ENCODE measurements around the gene ATF6B. TPM values are rescaled to one million over a fixed set of nuclear protein-coding genes. Genes with fewer than 3 reads are reported as not detected.

ATF6B gene
- total and polyA plus RNA-seq, 2 experiments from 2014 or later: 24.9 to 26.1 TPM

DNA sequence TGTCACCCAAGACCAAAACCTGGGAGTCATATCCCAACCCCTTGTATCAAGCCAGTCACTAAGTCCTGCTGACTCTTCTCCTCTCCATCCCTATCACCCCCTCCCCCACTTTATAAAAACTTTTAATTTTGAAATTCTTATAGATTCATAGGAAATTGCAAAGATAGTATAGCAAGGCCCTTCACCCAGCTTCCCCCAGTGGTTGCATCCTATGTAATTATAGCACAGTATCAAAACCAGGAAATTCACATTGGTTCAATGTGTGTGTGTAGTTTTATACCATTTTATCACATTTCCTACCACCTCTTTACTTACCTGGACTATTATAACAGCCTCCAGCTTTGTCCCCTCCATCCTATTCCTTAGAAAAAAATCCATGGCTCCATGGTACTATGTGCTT lies 30.0 kb upstream of the ATF6B start:
- peaks cover 2% of the 10 kb centered on the region; the same call in 1 of the 2 replicates for H3K4me1 ChIP-seq (ENCODE audit: insufficient read depth)
- peaks cover 12% of the 10 kb centered on the region for H3K36me3 ChIP-seq (ENCODE audit: insufficient read depth)
- no peak overlapping the region for H2AFZ ChIP-seq
- TF ChIP-seq STAT1 (IDR thresholded peaks at IDR 0.05; ENCODE audit: unreplicated experiment) (no peak), ZNF331 (CRISPR knock-in tag; IDR thresholded peaks at IDR 0.05; ENCODE audit: low read depth) (no peak), JUNB (IDR thresholded peaks at IDR 0.05; ENCODE audit: unreplicated experiment) (no peak), CREB1 (CRISPR knock-in tag; IDR thresholded peaks at IDR 0.05; ENCODE audit: low read depth) (no peak), NANOG (IDR thresholded peaks at IDR 0.05; ENCODE audit: borderline replicate concordance) (no peak), EZH2 (IDR thresholded peaks at IDR 0.05; ENCODE audit: low read depth, unreplicated experiment) (no peak), POLR2AphosphoS5 (IDR thresholded peaks at IDR 0.05; ENCODE audit: low read depth) (no peak), EZH2phosphoT487 (IDR thresholded peaks at IDR 0.05; ENCODE audit: unreplicated experiment) (no peak), ZNF114 (CRISPR knock-in tag; IDR thresholded peaks at IDR 0.05) (no peak)
- TF ChIP-seq, protein P1, sequence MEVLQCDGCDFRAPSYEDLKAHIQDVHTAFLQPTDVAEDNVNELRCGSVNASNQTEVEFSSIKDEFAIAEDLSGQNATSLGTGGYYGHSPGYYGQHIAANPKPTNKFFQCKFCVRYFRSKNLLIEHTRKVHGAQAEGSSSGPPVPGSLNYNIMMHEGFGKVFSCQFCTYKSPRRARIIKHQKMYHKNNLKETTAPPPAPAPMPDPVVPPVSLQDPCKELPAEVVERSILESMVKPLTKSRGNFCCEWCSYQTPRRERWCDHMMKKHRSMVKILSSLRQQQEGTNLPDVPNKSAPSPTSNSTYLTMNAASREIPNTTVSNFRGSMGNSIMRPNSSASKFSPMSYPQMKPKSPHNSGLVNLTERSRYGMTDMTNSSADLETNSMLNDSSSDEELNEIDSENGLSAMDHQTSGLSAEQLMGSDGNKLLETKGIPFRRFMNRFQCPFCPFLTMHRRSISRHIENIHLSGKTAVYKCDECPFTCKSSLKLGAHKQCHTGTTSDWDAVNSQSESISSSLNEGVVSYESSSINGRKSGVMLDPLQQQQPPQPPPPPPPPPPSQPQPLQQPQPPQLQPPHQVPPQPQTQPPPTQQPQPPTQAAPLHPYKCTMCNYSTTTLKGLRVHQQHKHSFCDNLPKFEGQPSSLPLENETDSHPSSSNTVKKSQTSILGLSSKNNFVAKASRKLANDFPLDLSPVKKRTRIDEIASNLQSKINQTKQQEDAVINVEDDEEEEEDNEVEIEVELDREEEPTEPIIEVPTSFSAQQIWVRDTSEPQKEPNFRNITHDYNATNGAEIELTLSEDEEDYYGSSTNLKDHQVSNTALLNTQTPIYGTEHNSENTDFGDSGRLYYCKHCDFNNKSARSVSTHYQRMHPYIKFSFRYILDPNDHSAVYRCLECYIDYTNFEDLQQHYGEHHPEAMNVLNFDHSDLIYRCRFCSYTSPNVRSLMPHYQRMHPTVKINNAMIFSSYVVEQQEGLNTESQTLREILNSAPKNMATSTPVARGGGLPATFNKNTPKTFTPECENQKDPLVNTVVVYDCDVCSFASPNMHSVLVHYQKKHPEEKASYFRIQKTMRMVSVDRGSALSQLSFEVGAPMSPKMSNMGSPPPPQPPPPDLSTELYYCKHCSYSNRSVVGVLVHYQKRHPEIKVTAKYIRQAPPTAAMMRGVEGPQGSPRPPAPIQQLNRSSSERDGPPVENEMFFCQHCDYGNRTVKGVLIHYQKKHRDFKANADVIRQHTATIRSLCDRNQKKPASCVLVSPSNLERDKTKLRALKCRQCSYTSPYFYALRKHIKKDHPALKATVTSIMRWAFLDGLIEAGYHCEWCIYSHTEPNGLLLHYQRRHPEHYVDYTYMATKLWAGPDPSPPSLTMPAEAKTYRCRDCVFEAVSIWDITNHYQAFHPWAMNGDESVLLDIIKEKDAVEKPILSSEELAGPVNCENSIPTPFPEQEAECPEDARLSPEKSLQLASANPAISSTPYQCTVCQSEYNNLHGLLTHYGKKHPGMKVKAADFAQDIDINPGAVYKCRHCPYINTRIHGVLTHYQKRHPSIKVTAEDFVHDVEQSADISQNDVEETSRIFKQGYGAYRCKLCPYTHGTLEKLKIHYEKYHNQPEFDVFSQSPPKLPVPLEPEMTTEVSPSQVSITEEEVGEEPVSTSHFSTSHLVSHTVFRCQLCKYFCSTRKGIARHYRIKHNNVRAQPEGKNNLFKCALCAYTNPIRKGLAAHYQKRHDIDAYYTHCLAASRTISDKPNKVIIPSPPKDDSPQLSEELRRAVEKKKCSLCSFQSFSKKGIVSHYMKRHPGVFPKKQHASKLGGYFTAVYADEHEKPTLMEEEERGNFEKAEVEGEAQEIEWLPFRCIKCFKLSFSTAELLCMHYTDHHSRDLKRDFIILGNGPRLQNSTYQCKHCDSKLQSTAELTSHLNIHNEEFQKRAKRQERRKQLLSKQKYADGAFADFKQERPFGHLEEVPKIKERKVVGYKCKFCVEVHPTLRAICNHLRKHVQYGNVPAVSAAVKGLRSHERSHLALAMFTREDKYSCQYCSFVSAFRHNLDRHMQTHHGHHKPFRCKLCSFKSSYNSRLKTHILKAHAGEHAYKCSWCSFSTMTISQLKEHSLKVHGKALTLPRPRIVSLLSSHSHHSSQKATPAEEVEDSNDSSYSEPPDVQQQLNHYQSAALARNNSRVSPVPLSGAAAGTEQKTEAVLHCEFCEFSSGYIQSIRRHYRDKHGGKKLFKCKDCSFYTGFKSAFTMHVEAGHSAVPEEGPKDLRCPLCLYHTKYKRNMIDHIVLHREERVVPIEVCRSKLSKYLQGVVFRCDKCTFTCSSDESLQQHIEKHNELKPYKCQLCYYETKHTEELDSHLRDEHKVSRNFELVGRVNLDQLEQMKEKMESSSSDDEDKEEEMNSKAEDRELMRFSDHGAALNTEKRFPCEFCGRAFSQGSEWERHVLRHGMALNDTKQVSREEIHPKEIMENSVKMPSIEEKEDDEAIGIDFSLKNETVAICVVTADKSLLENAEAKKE (CRISPR knock-in tag; IDR thresholded peaks at IDR 0.05): no peak
- TF ChIP-seq, protein P2, sequence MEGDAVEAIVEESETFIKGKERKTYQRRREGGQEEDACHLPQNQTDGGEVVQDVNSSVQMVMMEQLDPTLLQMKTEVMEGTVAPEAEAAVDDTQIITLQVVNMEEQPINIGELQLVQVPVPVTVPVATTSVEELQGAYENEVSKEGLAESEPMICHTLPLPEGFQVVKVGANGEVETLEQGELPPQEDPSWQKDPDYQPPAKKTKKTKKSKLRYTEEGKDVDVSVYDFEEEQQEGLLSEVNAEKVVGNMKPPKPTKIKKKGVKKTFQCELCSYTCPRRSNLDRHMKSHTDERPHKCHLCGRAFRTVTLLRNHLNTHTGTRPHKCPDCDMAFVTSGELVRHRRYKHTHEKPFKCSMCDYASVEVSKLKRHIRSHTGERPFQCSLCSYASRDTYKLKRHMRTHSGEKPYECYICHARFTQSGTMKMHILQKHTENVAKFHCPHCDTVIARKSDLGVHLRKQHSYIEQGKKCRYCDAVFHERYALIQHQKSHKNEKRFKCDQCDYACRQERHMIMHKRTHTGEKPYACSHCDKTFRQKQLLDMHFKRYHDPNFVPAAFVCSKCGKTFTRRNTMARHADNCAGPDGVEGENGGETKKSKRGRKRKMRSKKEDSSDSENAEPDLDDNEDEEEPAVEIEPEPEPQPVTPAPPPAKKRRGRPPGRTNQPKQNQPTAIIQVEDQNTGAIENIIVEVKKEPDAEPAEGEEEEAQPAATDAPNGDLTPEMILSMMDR (conservative IDR thresholded peaks at IDR 0.05; ENCODE audit: low read depth in 2 of 2): no peak
- TF ChIP-seq, protein P3, sequence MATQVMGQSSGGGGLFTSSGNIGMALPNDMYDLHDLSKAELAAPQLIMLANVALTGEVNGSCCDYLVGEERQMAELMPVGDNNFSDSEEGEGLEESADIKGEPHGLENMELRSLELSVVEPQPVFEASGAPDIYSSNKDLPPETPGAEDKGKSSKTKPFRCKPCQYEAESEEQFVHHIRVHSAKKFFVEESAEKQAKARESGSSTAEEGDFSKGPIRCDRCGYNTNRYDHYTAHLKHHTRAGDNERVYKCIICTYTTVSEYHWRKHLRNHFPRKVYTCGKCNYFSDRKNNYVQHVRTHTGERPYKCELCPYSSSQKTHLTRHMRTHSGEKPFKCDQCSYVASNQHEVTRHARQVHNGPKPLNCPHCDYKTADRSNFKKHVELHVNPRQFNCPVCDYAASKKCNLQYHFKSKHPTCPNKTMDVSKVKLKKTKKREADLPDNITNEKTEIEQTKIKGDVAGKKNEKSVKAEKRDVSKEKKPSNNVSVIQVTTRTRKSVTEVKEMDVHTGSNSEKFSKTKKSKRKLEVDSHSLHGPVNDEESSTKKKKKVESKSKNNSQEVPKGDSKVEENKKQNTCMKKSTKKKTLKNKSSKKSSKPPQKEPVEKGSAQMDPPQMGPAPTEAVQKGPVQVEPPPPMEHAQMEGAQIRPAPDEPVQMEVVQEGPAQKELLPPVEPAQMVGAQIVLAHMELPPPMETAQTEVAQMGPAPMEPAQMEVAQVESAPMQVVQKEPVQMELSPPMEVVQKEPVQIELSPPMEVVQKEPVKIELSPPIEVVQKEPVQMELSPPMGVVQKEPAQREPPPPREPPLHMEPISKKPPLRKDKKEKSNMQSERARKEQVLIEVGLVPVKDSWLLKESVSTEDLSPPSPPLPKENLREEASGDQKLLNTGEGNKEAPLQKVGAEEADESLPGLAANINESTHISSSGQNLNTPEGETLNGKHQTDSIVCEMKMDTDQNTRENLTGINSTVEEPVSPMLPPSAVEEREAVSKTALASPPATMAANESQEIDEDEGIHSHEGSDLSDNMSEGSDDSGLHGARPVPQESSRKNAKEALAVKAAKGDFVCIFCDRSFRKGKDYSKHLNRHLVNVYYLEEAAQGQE (IDR thresholded peaks at IDR 0.05; ENCODE audit: unreplicated experiment): no peak
- TF ChIP-seq, protein P4, sequence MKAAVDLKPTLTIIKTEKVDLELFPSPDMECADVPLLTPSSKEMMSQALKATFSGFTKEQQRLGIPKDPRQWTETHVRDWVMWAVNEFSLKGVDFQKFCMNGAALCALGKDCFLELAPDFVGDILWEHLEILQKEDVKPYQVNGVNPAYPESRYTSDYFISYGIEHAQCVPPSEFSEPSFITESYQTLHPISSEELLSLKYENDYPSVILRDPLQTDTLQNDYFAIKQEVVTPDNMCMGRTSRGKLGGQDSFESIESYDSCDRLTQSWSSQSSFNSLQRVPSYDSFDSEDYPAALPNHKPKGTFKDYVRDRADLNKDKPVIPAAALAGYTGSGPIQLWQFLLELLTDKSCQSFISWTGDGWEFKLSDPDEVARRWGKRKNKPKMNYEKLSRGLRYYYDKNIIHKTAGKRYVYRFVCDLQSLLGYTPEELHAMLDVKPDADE (IDR thresholded peaks at IDR 0.05): no peak
- peaks cover 3% of the 10 kb centered on the region for H3K27me3 ChIP-seq (ENCODE audit: insufficient read depth)
- no peak for ATAC-seq
- H3K9me2 ChIP-seq (ENCODE audit: insufficient read depth): no peaks in the 10 kb centered on the region
- H3K79me2 ChIP-seq (replicated peaks; ENCODE audit: insufficient read depth): no peaks in the 10 kb centered on the region
- peaks cover 19% of the 10 kb centered on the region for H3K4me1 Mint-ChIP-seq
- no peaks in the 10 kb centered on the region; the same call in 2 of the 3 replicates for H3K9me3 Mint-ChIP-seq
- peaks cover 14% of the 10 kb centered on the region for H3K27me3 Mint-ChIP-seq (ENCODE audit: insufficient read depth, low read depth, poor library complexity)
- H3K4me3 Mint-ChIP-seq: no peak overlapping the region
- H3K27ac ChIP-seq (ENCODE audit: low read depth): no peak overlapping the region
- H3K27ac Mint-ChIP-seq: no peak overlapping the region
- no peak overlapping the region for H3K4me2 ChIP-seq
- no peak for DNase-seq (ENCODE audit: low spot score)
- no peak overlapping the region for H3K4me3 ChIP-seq
- peaks cover 51% of the 10 kb centered on the region for H3K36me3 Mint-ChIP-seq (ENCODE audit: low read depth)
- H4K20me1 ChIP-seq (replicated peaks; ENCODE audit: insufficient read depth): 0 out of 2 replicates have a peak, but pooled peaks cover 4% of the 10 kb centered on the region
- H3F3A ChIP-seq (replicated peaks; ENCODE audit: low read depth): no peaks in the 10 kb centered on the region

Measured in GM23338 (cell line).